Measurements from ENCODE around the gene TPSD1.

Gene TPSD1

GRCh38 chr16:1282324-1282973 lies 26.6 kb downstream of the TPSD1 start:
- H3K4me3 ChIP-seq (ENCODE audit: low read length), result no peak overlapping the region
- TF ChIP-seq, protein P1, sequence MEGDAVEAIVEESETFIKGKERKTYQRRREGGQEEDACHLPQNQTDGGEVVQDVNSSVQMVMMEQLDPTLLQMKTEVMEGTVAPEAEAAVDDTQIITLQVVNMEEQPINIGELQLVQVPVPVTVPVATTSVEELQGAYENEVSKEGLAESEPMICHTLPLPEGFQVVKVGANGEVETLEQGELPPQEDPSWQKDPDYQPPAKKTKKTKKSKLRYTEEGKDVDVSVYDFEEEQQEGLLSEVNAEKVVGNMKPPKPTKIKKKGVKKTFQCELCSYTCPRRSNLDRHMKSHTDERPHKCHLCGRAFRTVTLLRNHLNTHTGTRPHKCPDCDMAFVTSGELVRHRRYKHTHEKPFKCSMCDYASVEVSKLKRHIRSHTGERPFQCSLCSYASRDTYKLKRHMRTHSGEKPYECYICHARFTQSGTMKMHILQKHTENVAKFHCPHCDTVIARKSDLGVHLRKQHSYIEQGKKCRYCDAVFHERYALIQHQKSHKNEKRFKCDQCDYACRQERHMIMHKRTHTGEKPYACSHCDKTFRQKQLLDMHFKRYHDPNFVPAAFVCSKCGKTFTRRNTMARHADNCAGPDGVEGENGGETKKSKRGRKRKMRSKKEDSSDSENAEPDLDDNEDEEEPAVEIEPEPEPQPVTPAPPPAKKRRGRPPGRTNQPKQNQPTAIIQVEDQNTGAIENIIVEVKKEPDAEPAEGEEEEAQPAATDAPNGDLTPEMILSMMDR (IDR thresholded peaks at IDR 0.05; ENCODE audit: insufficient read depth, low read depth, low read length, missing control alignments), result no peak
- no peak for DNase-seq (ENCODE audit: low read depth)

DNA sequence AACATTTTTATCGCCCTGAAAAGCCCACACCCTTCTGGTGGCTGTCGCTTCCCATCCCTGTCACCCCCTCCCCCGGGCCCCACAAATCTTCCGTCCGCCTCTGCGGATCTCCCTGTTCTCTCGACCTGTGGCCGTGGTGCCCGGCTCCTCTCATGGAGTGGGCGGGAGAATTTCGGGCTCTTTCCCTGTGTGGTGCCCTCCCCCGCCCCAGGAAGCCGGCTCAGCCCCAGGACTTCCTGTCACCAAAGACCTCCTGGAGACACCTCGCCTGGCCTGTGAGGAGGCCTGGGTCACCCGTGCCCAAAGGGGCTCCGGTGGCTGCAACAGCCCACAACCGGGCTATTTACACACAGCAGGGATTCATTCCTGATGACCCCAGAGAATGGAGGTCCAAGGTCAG lies 27.4 kb downstream of the TPSD1 start:
- TF ChIP-seq, protein P1 (IDR thresholded peaks at IDR 0.05; ENCODE audit: insufficient read depth, low read depth, low read length, missing control alignments), result no peak
- no peak for DNase-seq (ENCODE audit: low read depth)
- no peak overlapping the region for H3K4me3 ChIP-seq (ENCODE audit: low read length)

GRCh38 chr16:1283996-1284616 lies 28.2 kb downstream of the TPSD1 start:
- no peak for DNase-seq (ENCODE audit: low read depth)
- TF ChIP-seq, protein P1 (IDR thresholded peaks at IDR 0.05; ENCODE audit: insufficient read depth, low read depth, low read length, missing control alignments), result no peak
- H3K4me3 ChIP-seq (ENCODE audit: low read length), result no peak overlapping the region

- H3K4me3 ChIP-seq (ENCODE audit: low read length), result no peak overlapping the region
- TF ChIP-seq, protein P1 (IDR thresholded peaks at IDR 0.05; ENCODE audit: insufficient read depth, low read depth, low read length, missing control alignments), result no peak
- no peak for DNase-seq (ENCODE audit: low read depth)
These were observed 30.0 kb downstream of the TPSD1 start for GRCh38 chr16:1285669-1286512.

- H3K4me3 ChIP-seq (ENCODE audit: low read length), result no peak overlapping the region
- TF ChIP-seq, protein P1 (IDR thresholded peaks at IDR 0.05; ENCODE audit: insufficient read depth, low read depth, low read length, missing control alignments), result no peak
- DNase-seq (ENCODE audit: low read depth), result no peak
These were observed 30.7 kb downstream of the TPSD1 start for GRCh38 chr16:1286513-1287094.

- TF ChIP-seq, protein P1 (IDR thresholded peaks at IDR 0.05; ENCODE audit: insufficient read depth, low read depth, low read length, missing control alignments), result no peak
- H3K4me3 ChIP-seq (ENCODE audit: low read length), result no peak overlapping the region
- no peak for DNase-seq (ENCODE audit: low read depth)
These were observed 32.3 kb downstream of the TPSD1 start for GRCh38 chr16:1287982-1288670.

All from epithelial cell of esophagus (primary cell).